Natural killer cell treated with Interleukin-12 subunit alpha and Interleukin-12 subunit beta and Interleukin-15 and Interleukin-18, amount 100 ng/mL, for 72 hours (primary cell): Measurements from ENCODE around the gene TLL2. TPM values are rescaled to one million over a fixed set of nuclear protein-coding genes. Genes with fewer than 3 reads are reported as not detected.
A peak's percentile ranks its signal among the peaks of the same experiment; 100 is the strongest.
"Not testable (repeated sequence)": the region's sequence is repeated elsewhere in the genome, so short reads cannot be mapped to it uniquely, and the experiment has no call there.

ENCODE experiments used
- ATAC-seq, 2 donors: fragments of 150-1000 bp; cut with Tn5 transposase in 1 of 2; sonication (Bioruptor Pico), chemical (Tn5 transposase) in 1 of 2; 2 replicates each; pipeline ENCODE4 v1.10.0; 2021
- DNase-seq: peaks from one replicate; pipeline ENCODE4 v3.0.0; 2022; ENCODE audit warnings: low spot score
- H3K27ac Mint-ChIP-seq, 2 donors: 1 replicate in 1 of 2; 2 replicates in 1 of 2; pipeline ENCODE4 v1.8.0; 2022; ENCODE audit warnings: mixed read lengths in 2 of 2, mild to moderate bottlenecking in 1 of 2, moderate library complexity in 1 of 2
- H3K27me3 Mint-ChIP-seq, 2 donors: 1 replicate in 1 of 2; 2 replicates in 1 of 2; pipeline ENCODE4 v1.8.0; 2022; ENCODE audit warnings: mixed read lengths in 2 of 2
- H3K36me3 Mint-ChIP-seq: one replicate; pipeline ENCODE4 v1.8.0; 2022; ENCODE audit warnings: mixed read lengths
- H3K4me1 Mint-ChIP-seq, 2 donors: 1 replicate in 1 of 2; 2 replicates in 1 of 2; pipeline ENCODE4 v1.8.0; 2022; ENCODE audit warnings: low read depth in 2 of 2, mixed read lengths in 2 of 2, mild to moderate bottlenecking in 1 of 2
- H3K4me3 Mint-ChIP-seq: one replicate; pipeline ENCODE4 v1.8.0; 2022; ENCODE audit warnings: mixed read lengths
- H3K9me3 Mint-ChIP-seq: 2 replicates; pipeline ENCODE4 v1.8.0; 2022; ENCODE audit warnings: mixed read lengths
- total RNA-seq, 2 donors: library from RNA; stranded (reverse); gene quantifications; one replicate each; pipeline ENCODE4 v1.2.3, GENCODE V29; 2022

Gene TLL2
- 1 to 10 TPM in 1 of 2 donors, under 1 TPM in 1; 0.57 to 2.8 TPM for total RNA-seq

GRCh38 chr10:96513698-96514561 lies at the start of gene TLL2:
TSS of gene TLL2 (minus strand) at chr10:96513926. CDS start at chr10:96513685, 241 bp downstream.
- H3K4me3 Mint-ChIP-seq, result peak within 1 kb of the TSS; percentile 83
- H3K4me1 Mint-ChIP-seq, result peaks cover 20 to 25% of the 10 kb centered on the region in 2 donors
- H3K9me3 Mint-ChIP-seq, result no peaks in the 10 kb centered on the region
- DNase-seq, result peak; percentile 87
- H3K27me3 Mint-ChIP-seq, result peaks cover 10 to 15% of the 10 kb centered on the region in 2 donors
- H3K27ac Mint-ChIP-seq, result peak within 1 kb of the TSS; percentile 33
- peaks cover 4% of the 10 kb centered on the region for H3K36me3 Mint-ChIP-seq
- peak; percentile 96 to 97 for ATAC-seq

GRCh38 chr10:96560966-96561887 lies 47.5 kb upstream of the TLL2 start:
- Mint-ChIP-seq H3K9me3 (no peaks in the 10 kb centered on the region), H3K4me1 (peaks cover 5 to 10% of the 10 kb centered on the region in 2 donors), H3K36me3 (peaks cover 14% of the 10 kb centered on the region), H3K27me3 (no peaks in the 10 kb centered on the region), H3K27ac (no peak overlapping the region), H3K4me3 (no peak overlapping the region)
- ATAC-seq (no peak), DNase-seq (no peak)

GRCh38 chr10:96560489-96560888 lies 46.8 kb upstream of the TLL2 start:
- Mint-ChIP-seq H3K27me3 (no peaks in the 10 kb centered on the region), H3K9me3 (no peaks in the 10 kb centered on the region), H3K36me3 (peaks cover 14% of the 10 kb centered on the region), H3K4me1 (peaks cover 0 to 6% of the 10 kb centered on the region in 2 donors), H3K4me3 (no peak overlapping the region), H3K27ac (no peak overlapping the region)
- DNase-seq, result no peak
- no peak for ATAC-seq

- H3K27me3 Mint-ChIP-seq, result no peaks in the 10 kb centered on the region
- no peaks in the 10 kb centered on the region for H3K9me3 Mint-ChIP-seq
- no peak overlapping the region for H3K27ac Mint-ChIP-seq
- no peaks in the 10 kb centered on the region for H3K4me1 Mint-ChIP-seq
- H3K36me3 Mint-ChIP-seq, result peaks cover 14% of the 10 kb centered on the region
- no peak overlapping the region for H3K4me3 Mint-ChIP-seq
- DNase-seq (no peak), ATAC-seq (no peak)
These were observed 42.3 kb upstream of the TLL2 start for GRCh38 chr10:96556003-96556402.

GRCh38 chr10:96555330-96555729 lies 41.6 kb upstream of the TLL2 start:
- no peaks in the 10 kb centered on the region for H3K4me1 Mint-ChIP-seq
- no peaks in the 10 kb centered on the region for H3K27me3 Mint-ChIP-seq
- no peaks in the 10 kb centered on the region for H3K9me3 Mint-ChIP-seq
- ATAC-seq, result no peak
- DNase-seq, result no peak
- no peak overlapping the region for H3K27ac Mint-ChIP-seq
- H3K36me3 Mint-ChIP-seq, result peaks cover 10% of the 10 kb centered on the region
- H3K4me3 Mint-ChIP-seq, result no peak overlapping the region

GRCh38 chr10:96548589-96548988 lies 34.9 kb upstream of the TLL2 start:
- no peak for DNase-seq
- Mint-ChIP-seq H3K27me3 (no peaks in the 10 kb centered on the region), H3K36me3 (peaks cover 11% of the 10 kb centered on the region), H3K27ac (peak overlapping the region in 1 of 2 donors; percentile 4), H3K4me1 (peaks cover 0 to 6% of the 10 kb centered on the region in 2 donors), H3K9me3 (no peaks in the 10 kb centered on the region), H3K4me3 (no peak overlapping the region)
- ATAC-seq, result no peak

- not testable (repeated sequence) for H3K4me1 Mint-ChIP-seq, H3K9me3 Mint-ChIP-seq, DNase-seq, H3K27me3 Mint-ChIP-seq, ATAC-seq, H3K4me3 Mint-ChIP-seq
- Mint-ChIP-seq H3K27ac (peak overlapping the region; percentile 6 to 8), H3K36me3 (peaks cover 19% of the 10 kb centered on the region)
These were observed 31.8 kb upstream of the TLL2 start for GRCh38 chr10:96545558-96545957.

GRCh38 chr10:96541921-96542320 lies 28.2 kb upstream of the TLL2 start:
- no peak for DNase-seq
- no peaks in the 10 kb centered on the region for H3K27me3 Mint-ChIP-seq
- no peaks in the 10 kb centered on the region for H3K9me3 Mint-ChIP-seq
- H3K4me3 Mint-ChIP-seq, result no peak overlapping the region
- no peak overlapping the region for H3K27ac Mint-ChIP-seq
- H3K36me3 Mint-ChIP-seq, result peaks cover 19% of the 10 kb centered on the region
- no peak for ATAC-seq
- H3K4me1 Mint-ChIP-seq, result peaks cover 6 to 17% of the 10 kb centered on the region in 2 donors

GRCh38 chr10:96540240-96540639 lies 26.5 kb upstream of the TLL2 start:
- Mint-ChIP-seq H3K36me3 (peaks cover 12% of the 10 kb centered on the region), H3K27me3 (no peaks in the 10 kb centered on the region), H3K9me3 (no peaks in the 10 kb centered on the region), H3K4me1 (peaks cover 6 to 16% of the 10 kb centered on the region in 2 donors), H3K27ac (no peak overlapping the region), H3K4me3 (no peak overlapping the region)
- ATAC-seq (no peak), DNase-seq (no peak)

GRCh38 chr10:96538683-96539082 lies 25.0 kb upstream of the TLL2 start:
- no peak overlapping the region for H3K4me3 Mint-ChIP-seq
- no peak for DNase-seq
- H3K36me3 Mint-ChIP-seq, result peaks cover 9% of the 10 kb centered on the region
- H3K9me3 Mint-ChIP-seq, result no peaks in the 10 kb centered on the region
- peaks cover 11 to 19% of the 10 kb centered on the region in 2 donors for H3K4me1 Mint-ChIP-seq
- no peak overlapping the region for H3K27ac Mint-ChIP-seq
- no peak for ATAC-seq
- no peaks in the 10 kb centered on the region for H3K27me3 Mint-ChIP-seq

GRCh38 chr10:96536129-96536528 lies 22.4 kb upstream of the TLL2 start:
- ATAC-seq (no peak), DNase-seq (no peak)
- no peak overlapping the region for H3K4me3 Mint-ChIP-seq
- no peaks in the 10 kb centered on the region for H3K9me3 Mint-ChIP-seq
- H3K27me3 Mint-ChIP-seq, result no peaks in the 10 kb centered on the region
- H3K27ac Mint-ChIP-seq, result no peak overlapping the region
- peaks cover 12 to 19% of the 10 kb centered on the region in 2 donors for H3K4me1 Mint-ChIP-seq
- H3K36me3 Mint-ChIP-seq, result peaks cover 2% of the 10 kb centered on the region

GRCh38 chr10:96532523-96532922 lies 18.8 kb upstream of the TLL2 start:
- Mint-ChIP-seq H3K27me3 (no peaks in the 10 kb centered on the region), H3K36me3 (peaks cover 15% of the 10 kb centered on the region), H3K4me1 (peaks cover 12 to 17% of the 10 kb centered on the region in 2 donors), H3K4me3 (no peak overlapping the region), H3K9me3 (no peaks in the 10 kb centered on the region), H3K27ac (no peak overlapping the region)
- no peak for ATAC-seq
- no peak for DNase-seq

GRCh38 chr10:96529634-96530279 lies 16.0 kb upstream of the TLL2 start:
- Mint-ChIP-seq H3K9me3 (no peaks in the 10 kb centered on the region), H3K27me3 (no peaks in the 10 kb centered on the region), H3K36me3 (peaks cover 22% of the 10 kb centered on the region), H3K4me3 (no peak overlapping the region), H3K4me1 (peaks cover 10 to 12% of the 10 kb centered on the region in 2 donors), H3K27ac (no peak overlapping the region)
- ATAC-seq (no peak), DNase-seq (no peak)
